Activated T-cell treated with anti-CD3 and anti-CD28 coated beads for 48 hours (primary cell): Measurements from ENCODE around the gene CACUL1.
"Not testable (repeated sequence)": the region's sequence is repeated elsewhere in the genome, so short reads cannot be mapped to it uniquely, and the experiment has no call there.

Experiments used
- DNase-seq: peaks from one replicate; pipeline ENCODE4 v3.0.0-alpha.2; 2020; ENCODE audit warnings: low read depth

CACUL1 gene

DNA sequence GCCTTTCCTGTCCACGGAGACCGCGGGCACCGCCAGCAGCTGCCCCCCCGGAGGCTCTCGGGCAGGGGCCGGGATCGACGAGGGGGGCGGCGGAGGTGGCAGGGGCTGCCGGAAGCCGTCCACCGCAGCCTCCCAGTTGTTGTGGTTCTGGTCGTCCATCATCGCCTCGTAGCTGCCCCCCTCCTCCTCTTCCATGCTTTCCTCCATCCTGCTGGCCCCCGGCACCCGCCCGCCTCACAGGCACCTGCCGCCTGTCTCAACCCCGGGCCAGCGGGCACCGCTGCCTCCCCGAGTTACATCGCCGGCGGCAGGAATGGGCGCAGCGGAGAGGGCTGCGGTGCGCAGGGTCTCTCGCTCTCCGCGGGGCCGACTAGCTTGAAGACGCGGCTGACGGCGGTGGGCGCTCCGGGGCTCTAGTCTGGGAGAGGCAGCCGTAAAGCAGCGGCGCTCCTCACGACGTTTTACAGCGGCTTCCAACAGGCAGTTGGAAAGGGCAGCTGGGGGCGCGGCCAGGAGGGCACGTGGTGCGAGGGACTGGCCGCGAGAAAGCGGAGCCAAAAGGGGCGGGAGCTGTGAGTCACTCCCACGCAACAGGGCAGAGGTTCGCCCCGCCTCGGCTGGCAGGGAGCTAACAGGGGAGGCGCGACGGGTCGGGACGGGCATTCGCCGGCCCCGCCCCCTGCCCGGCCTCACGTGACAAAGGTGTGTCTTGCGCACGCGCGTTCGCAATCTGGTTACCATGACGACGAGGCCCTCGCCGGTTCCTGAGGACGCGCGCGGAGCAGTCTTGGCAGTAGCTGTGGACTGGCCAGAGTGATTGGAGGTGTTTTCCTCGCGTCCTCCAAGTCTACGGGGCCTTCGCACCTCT, at the start of gene CACUL1:
Gene CACUL1, minus strand, starts transcription at position 415 of the 868 bp plus-strand sequence. Its CDS starts 208 bp downstream, at position 207.
- peak; percentile 99 for DNase-seq

DNA sequence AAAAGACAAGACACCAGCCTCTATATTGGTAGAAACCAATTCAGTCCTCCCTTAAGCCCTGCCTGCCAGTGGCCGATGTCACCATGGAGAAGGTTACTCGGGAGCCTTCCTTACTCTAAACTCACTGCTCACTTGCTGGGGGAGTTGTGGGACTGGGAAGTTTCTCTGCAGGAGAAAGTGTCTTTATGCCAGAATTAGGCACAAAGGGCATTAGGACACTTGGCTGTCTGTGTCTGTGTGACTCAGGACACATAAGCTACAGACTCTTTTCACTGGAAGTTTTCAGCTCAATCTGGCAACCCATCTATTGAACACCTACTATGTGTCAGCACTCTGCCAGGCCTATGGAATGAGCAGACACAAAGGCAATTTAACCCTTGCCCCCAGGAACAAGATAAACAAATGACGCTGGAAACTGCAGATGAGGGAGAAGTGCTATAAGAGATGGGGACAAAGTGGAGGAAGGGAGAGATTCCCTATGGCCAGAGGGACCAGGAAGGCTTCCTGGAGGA, 49.5 kb upstream of the CACUL1 start:
- DNase-seq, result no peak

DNA sequence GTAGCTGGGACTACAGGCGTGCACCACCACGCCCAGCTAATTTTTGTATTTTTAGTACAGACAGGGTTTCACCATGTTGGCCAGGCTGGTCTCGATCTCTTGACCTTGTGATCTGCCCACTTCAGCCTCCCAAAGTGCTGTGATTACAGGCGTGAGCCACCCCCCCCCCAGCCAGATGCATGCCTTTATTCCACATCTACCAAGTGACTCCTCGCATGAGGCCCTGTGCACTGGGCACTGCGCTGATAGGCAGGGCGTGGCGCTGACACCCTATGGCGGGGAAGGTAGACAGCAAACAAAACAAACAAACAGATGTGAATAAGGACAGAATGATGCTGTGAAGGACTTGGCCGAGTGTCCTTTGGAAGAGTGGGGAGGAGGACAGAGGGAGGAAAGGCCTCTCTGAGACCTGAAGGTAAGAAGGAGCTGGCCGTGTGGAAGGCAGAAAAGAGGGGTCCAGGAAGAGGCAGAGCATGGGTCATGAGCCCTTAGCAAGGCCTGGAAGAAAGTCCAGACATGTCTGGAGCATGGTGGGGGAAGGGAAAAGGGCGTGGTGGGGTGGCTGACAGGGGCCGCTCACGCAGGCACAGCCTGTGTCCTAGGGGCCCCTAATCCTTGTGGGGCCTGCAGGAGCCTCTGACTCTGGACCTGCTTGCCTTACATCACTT, 47.5 kb upstream of the CACUL1 start:
- no peak for DNase-seq

DNA sequence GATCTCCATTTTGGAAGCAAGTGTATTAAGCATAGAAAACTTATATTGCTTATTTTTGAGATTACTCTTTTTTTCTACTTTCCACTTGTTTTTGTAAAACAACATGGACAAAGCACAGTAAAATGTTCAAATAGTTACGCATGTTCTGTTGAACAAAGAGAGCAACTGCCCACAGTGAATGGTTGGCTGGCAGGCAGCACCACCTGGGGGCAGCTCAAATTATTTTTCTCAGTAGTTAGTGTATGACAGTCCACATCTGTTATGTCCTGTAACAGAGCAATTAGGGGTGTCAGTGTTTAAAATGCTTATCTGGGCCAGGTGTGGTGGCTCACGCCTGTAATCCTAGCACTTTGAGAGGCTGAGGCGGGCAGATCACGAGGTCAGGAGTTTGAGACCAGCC, 46.1 kb upstream of the CACUL1 start:
- DNase-seq, result no peak

DNA sequence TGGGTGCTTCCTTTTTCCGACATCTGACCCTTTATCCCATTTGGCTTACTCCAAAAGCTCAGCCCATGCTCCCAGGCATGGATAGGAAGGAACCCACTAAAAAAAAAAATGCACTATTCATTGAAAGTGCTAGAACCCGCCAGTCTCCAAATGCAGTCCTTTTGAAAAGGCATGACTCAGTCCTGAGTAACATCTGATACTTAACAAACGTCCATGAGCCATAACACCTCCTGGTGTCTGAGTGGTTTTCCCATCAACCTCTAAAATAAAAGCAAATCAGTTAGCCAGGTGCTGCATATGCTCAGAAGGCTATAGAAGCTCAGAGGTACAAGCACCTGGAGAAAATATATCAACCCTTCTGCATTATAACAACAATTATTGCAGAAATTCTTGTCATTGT, 45.0 kb upstream of the CACUL1 start:
- DNase-seq, result no peak

DNA sequence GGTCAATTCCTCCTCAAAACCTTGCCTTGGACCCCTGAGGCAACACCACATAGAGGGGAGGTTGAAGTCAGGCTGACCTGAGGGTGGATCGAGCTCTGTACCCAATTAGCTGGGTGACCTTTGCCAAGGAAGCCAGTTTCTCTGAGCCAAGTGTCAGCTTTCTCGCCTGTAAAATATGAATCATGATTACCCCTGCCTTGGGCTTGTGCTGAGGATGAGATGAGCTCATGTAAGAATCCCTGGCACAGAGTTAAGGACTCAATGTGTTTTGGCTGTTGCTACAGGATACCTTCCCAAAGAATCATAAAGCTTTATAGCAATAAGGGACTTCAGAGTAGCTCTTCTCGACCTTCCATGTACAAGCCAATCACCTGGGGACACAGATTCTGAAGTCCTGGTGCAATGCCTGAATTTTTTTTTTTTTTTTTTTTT, 43.5 kb upstream of the CACUL1 start:
- DNase-seq, result no peak

DNA sequence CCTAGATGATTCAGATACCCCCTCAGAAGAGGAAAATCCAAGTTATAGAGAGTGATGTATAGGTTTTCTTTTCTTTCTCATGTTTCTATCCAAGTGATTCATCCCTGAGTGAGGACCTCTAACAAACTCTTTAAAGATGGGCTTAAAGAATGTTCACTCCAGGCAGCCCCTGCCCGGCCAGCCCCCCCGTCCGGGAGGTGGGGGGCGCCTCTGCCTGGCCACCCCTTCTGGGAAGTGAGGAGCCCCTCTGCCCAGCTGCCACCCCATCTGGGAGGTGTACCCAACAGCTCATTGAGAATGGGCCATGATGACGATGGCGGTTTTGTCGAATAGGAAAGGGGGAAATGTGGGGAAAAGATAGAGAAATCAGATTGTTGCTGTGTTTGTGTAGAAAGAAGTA, 40.2 kb upstream of the CACUL1 start:
- DNase-seq, result not testable (repeated sequence)

DNA sequence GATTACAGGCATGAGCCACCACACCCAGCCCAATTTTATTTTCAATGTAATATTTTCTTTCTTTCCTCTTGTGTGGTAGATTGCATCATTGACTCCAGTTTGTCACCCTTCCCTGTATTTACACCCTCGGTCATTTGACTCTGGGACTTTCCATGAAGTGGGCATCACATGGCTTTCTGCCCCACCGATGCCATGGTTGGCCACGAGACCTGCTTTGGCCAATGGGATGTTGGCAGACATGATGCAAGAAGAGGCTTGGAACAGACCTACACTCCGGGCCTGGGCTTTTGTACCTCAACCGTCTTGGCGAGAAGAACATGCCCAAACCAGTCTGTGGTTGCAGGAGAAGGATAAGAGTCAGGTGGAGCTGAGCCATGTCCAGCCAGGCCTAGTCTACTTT, 38.8 kb upstream of the CACUL1 start:
- DNase-seq, result no peak

DNA sequence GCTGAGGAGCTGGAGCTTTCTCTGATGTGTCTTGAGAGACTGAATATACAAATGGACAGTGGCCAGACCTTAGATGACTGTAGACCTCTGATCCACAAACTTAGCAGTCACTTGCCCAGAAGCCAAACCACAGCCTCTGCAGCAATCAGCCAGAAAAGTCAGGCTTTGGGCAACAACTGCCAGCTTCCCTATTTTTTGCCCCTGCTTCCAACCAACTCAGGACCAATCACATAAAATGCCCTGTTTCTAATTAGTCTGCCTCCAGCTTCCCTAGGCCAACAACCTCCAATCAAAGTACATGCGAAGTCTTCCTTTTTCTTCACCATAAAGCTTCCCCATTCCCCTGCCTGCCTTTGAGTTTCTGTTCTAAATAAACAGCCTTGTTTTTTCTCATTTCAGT, 37.8 kb upstream of the CACUL1 start:
- no peak for DNase-seq

DNA sequence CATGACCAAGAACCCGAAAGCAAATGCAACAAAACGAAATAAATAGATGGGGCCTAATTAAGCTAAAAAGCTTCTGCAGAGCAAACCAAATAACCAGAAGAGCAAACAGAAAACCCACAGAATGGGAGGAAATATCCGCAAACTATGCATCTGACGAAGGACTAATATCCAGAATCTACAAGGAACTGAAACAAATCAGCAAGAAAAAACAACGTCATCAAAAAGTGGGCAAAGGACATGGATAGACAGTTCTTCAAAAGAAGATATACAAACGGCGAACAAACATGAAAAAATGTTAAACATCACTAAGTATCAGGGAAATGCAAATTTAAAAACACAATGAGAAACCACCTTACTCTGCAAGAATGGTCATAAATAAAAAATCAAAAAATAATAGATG, 35.3 kb upstream of the CACUL1 start:
- DNase-seq, result no peak

DNA sequence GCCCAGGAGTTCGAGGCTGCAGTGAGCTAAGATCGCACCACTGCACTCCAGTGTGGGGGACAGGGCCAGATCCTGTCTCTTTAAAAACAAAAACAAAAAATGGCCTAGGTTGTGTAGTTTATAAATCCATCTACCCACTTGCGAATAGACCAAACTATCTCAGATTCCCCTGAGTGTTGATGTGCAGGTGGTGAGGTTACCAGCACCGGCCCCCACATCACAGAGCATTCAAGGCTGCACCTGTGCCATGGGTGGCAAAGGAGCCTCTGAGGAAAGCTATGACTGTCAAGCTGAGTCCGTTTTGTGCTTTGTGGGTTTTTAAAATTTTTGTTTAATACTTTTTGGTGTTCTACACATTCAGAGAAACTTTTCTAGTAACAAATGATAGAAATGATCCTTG, 30.8 kb upstream of the CACUL1 start:
- no peak for DNase-seq

DNA sequence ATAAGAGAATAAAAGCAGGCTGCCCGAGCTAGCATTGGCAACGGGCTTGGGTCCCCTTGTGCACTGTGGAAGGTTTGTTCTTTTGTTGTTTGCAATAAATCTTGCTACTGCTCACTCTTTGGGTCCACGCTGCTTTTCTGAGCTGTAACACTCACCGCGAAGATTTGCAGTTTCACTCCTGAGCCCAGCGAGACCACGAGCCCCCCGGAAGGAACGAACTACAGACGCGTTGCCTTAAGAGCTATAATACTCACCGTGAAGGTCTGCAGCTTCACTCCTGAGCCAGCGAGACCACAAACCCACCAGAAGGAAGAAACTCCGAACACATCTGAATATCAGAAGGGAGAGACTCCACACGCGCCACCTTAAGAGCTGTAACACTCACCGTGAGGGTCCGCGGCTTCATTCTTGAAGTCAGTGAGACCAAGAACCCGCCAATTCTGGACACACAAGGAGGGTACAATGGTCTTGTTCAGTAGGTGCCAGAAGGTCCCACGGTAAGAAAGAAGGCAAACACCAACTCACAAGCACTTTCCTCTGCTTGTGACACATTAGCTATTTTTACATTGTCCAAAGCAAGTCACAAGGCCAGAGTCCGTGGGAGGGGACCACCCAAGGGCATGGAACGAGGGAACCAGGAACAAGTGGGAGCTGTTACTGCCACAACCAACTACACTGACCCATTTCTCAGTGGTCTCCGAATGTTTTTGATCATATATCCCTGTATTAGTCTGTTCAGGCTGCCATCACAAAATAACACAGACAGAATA, 29.2 kb upstream of the CACUL1 start:
- no peak for DNase-seq

DNA sequence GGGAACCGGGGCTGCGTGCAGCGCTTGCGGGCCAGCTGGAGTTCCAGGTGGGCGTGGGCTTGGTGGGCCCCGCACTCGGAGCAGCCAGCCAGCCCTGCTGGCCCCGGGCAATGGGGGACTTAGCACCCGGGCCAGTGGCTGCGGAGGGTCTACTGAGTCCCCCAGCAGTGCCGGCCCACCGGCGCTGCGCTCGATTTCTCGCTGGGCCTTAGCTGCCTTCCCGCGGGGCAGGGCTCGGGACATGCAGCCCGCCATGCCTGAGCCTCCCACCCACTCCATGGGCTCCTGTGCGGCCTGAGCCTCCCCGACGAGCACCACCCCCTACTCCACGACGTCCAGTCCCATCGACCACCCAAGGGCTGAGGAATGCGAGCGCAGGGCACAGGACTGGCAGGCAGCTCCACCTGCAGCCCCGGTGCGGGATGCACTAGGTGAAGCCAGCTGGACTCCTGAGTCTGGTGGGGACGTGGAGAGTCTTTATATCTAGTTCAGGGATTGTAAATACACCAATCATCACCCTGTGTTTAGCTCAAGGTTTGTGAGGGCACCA, 28.2 kb upstream of the CACUL1 start:
- DNase-seq, result not testable (repeated sequence)

DNA sequence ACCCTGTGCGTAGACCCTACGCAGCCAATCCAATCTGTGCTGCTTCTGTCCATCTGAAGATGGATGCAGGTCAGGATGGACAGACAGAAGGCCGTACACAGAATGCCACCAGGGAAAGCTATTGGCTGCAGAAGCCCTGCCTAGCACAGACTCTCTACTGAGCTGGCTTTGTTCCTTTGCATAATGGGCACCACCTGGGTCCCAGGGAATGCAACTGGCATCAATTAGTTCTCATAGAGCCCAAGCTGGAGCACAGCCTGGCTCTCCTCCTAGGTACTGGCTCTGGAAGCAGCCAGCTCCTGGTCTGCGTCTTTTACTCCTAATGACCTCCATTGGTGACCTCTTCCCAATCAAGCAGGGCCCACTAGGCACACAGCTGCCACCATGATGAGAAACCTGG, 26.8 kb upstream of the CACUL1 start:
- no peak for DNase-seq

DNA sequence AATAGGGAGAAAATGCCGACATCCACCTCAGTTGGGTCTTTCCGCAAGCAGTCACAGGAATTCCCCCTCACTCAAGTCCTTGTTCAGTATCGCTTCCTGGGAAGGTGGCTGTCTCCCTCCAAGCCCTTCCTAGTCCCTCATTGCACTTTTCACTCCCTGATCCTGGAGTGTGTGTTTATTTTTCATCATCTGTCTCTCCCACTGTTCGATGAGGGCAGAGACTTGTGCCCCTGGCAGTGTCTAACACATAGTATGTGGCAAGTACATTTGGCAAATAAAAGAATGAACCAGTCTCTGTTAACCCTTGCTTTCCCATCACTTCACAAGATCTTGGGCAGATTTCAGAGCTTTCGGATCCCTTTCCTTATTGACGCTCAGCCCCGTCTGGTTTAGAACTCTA, 24.0 kb upstream of the CACUL1 start:
- no peak for DNase-seq

DNA sequence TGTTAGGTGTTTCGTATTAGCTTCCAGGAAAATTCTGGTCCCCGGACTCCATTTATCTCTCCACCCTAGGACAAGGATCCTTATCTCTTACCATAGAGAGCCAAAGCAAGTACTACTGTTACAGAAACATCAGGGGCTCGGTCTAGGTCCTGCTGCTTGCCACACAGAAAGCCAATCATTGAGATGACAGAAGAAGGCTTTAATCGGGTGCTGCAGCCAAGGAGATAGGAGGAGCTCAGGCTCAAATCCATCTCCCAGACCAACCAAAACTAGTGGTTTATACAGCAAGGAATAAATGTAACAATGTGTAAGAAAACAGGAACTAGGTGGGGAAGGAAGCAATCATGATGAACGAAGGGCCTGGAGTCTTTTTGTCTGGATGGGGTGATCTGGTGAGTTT, 22.2 kb upstream of the CACUL1 start:
- no peak for DNase-seq

DNA sequence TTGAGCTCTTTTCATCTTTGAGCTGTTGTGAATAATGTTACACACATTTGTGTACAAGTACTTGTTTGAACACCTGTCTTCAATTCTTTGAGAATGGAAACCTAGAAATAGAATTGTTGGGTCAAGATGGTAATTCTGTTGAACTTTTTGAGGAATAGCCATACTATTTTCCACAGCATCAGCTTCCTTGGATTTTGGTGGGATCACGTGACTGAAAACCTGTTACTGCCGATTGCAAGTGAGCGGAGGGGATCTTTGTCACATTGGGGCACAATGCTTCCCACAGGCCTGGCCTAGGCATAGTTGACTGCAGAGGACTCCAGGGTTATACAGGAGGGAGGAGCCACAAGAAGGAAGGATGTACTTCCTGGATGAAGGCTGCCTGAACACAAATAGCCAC, 21.3 kb upstream of the CACUL1 start:
- DNase-seq, result no peak

DNA sequence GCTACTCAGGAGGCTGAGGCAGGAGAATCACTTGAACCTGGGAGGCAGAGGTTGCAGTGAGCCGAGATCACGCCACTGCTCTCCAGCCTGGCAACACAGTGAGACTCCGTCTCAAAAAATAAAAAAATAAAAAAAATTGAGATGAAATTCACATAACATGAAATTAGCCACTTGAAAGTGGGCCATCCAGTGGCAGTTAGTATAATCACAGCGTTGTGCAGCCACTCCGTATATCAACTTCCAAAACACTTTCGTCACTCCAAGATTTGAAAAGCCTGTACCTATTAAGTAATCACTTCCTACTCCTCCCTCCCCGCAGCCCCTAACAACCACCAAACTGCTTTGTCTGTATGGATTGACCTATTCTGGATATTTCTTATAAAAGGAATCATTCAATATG, 20.7 kb upstream of the CACUL1 start:
- no peak for DNase-seq

DNA sequence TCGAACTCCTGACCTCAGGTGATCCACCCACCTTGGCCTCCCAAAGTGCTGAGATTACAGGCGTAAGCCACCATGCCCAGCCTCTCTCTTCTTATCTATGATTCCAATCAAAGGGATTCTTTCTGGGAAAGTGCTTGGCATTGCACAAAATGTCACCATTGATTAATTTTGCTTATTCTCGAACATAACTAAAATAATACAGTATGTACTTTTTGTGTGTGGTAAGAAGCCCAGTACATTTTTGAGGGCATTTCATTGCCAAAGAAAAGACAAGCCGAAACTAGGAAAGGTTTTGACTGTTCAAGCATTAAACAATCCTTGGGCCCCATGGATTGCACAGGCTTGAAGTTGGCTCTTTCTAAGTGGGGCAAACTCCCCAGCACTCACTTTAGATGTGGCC, 18.3 kb upstream of the CACUL1 start:
- no peak for DNase-seq

DNA sequence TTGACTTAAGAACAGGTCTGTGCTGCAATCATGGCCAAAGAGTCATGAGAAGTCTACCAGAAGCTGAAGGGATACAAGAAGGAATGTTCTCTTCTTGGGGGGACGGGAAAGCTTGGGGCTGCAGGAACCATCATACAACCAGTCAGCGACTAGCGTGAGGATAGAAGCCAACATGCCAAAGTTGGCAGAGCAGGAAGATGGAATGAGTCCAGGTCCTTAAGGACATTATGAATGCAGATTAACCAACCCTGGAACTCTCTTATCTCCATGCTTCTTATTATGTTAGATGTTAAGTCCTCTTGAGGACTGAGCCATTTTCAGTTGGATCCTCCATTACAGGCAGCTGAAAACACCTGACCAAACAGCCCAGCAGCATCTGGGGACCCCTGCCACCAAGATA, 17.2 kb upstream of the CACUL1 start:
- no peak for DNase-seq

DNA sequence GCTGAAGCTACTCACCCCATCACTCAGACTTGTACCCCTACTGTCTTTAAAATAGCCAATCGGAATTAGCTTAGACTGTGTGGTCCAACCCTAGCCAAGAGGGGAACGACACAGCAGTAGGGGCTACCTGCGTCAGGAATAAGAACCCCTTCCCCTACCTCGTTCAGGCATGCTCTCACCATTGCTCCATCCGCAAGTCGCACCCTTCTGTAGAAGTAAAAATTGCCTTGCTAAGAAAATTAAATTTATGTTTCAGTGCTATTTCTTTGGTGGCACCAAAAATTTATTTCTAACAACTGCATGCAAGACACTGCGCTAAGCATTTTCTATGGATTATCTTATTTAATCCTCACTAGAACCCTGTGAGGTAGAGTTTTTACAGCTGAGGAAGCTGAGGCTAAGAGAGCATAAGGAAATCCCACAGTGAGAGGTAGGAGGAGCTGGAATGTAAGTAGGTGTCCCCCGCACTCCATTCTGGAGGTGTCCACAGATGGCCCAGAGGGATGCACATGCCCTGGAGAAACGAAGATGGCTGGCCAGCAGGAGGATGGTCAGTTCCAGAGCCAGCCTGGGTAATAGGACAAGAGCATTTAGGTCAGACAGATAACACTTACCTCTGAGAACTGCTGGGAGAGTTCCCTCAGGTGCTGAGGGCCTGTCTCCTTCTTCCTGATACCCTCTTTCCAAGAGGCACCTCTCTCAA, 15.3 kb upstream of the CACUL1 start:
- no peak for DNase-seq
